H1 (cell line): Measurements from ENCODE around the gene RPGR. TPM values are rescaled to one million over a fixed set of nuclear protein-coding genes. Genes with fewer than 3 reads are reported as not detected.

ENCODE experiments used
- SUZ12 ChIP-seq: fragments of 200-600 bp; sonication (generic); IDR thresholded peaks from 2 replicates; pipeline ENCODE4 v1.6.1; 2012; ENCODE audit warnings: mild to moderate bottlenecking, inconsistent platforms, low read length, moderate library complexity, mixed read lengths
- polyA plus RNA-seq, 7 experiments: library from polyadenylated mRNA; depleted of rRNA in 3 of 7; stranded (reverse) in 5 of 7; unstranded in 2 of 7; fragments of >200 nt in 5 of 7; fragments of 200-250 nt in 2 of 7; gene quantifications; 1 replicate in 5 of 7; 2 replicates in 1 of 7; 4 replicates in 1 of 7; pipeline versions ENCODE4 v1.2.1 to v1.2.3, GENCODE V29; 2011 to 2013; ENCODE audit warnings: missing spikeins in 2 of 7, mixed read lengths in 2 of 7
- total RNA-seq: library from RNA; stranded (reverse); fragmentation: NEBNext Ultra II Directional; extraction: Animal tissue kit (Norgen Biotek cat#: 25700); gene quantifications from 2 replicates; pipeline ENCODE4 v1.2.1, GENCODE V29; 2021

RPGR gene
- total and polyA plus RNA-seq, 2 of the 8 experiments (the other 6 are each of a cell fraction or from before 2014, with no cell fraction given) = 1.6 to 10.0 TPM

DNA sequence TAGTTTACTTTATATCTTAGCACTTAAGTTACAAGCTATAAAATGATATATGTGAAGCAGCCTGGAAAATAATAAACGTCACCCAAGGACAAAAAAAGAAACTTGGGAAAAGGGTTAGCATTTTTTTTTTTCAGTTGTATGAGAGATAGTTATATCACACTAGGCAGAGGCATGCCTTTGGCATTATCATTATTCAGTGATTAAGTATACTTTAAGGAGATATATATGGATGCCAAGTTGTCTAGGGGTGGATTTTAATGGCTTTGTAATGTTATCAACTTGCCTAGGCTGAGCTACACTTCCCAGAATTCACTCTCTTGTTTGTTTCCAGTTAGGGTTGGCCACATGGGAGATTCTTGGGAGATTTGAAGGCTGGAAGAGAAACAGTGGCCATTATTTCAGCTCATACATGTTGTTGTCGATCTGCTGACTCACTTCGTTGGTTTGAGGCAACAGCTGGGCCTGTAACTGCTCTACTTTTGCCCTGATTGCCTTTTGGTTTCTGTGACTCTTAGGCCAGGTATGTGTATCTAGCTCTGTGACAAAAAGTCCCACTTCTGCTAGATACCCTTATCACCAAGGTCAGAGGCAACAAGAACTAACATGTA is 95.1 kb downstream of the RPGR start (continued):
- TF ChIP-seq SUZ12 = no peak
